Activated CD4-positive, alpha-beta T cell treated with anti-CD3 and anti-CD28 coated beads, Interleukin-2, amount 50 U/mL, for 16 hours (primary cell): ENCODE measurements around the gene DNAH10.

Experiments used
- DNase-seq: peaks from one replicate; pipeline ENCODE4 v3.0.0-alpha.2; 2020

The DNAH10 gene

GRCh38 chr12:123761841-123762714, at the start of gene DNAH10:
DNAH10 (plus strand) TSS chr12:123762301; CDS start chr12:123762337, 36 bp downstream.
- peak; percentile 35 for DNase-seq

DNA sequence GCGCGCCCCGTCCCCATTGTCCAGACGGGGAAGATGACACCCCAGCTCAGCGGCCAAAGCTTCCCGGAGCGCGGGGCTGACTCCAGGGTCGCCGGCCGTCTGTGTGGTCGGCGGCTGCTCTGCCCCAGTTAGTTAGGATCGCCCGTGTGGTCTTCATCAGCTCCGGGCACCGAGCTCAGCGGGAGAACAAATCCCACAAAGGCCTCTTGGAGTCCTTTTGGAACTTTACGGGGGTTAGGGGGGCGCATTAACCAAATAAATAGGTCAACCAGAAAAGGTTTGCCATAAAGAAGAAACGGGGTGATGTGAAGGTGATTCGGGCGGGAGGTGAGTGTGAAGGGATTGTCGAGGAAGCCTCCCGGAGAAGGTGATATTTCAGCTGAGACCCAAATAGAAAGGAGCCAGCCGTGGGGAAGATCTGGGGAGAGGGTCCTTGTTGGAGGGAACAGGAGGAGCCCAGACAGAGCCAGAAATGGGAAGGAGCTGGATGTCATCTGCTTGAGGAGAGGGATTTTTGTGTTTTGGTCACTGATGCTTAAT, 49.3 kb upstream of the DNAH10 start:
- no peak for DNase-seq

DNA sequence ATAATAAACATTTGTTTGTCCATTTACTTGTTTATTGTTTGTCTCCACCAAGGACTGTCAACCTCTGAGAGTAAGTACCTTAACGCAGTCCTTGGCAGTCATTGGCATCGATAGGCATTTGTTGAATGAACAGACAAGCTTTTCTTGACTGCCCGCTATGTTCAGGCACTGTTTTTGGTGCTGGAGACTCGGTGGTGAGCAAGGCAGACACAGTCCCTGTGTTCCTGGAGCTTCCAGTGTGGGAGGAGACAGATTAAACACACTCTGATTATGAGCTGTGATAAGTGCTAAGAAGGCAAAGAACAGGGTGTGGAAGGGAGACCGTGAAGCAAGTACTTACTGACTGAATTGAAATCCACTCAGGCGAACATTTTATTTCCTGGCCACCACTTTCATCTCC, 48.7 kb upstream of the DNAH10 start:
- DNase-seq = no peak

- peak; percentile 56 for DNase-seq
Observed at GRCh38 chr12:123713823-123714585, 48.1 kb upstream of the DNAH10 start.

DNA sequence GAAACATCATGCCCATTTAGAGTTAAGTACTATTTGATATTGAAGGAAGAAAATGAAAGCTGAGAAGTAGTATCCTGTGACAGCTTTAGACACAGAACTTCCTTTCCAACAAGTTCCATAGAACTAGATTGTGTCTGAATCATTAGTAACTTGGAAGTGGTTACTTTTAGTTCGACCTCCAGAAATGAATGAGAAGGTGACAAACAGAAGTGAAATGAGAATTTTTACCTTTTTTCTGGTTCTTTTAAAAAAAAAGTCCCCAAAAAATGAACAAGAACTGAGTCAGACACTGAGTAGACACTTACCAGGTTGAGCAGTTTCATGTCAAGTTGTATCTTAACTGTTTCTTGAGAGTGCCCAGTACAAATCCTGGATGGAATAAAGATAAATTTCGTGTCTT, 46.9 kb upstream of the DNAH10 start:
- peak; percentile 69 for DNase-seq

DNA sequence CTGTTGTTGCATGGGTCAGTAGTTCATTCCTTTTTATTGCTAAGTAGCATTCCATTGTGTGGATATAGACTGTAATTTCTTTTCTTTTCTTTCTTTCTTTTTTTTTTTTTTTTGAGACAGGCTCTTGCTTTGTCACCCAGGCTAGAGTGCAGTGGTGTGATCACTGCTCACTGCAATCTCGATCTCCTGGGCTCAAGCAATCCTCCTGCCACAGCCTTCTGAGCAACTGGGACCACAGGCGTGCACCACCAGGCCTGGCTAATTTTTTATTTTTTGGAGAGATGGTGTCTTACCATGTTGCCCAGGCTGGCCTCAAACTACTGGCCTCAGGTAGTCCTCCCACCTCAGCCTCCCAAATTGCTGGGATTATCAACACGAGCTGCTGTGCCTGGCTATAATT, 44.8 kb upstream of the DNAH10 start:
- no peak for DNase-seq

DNA sequence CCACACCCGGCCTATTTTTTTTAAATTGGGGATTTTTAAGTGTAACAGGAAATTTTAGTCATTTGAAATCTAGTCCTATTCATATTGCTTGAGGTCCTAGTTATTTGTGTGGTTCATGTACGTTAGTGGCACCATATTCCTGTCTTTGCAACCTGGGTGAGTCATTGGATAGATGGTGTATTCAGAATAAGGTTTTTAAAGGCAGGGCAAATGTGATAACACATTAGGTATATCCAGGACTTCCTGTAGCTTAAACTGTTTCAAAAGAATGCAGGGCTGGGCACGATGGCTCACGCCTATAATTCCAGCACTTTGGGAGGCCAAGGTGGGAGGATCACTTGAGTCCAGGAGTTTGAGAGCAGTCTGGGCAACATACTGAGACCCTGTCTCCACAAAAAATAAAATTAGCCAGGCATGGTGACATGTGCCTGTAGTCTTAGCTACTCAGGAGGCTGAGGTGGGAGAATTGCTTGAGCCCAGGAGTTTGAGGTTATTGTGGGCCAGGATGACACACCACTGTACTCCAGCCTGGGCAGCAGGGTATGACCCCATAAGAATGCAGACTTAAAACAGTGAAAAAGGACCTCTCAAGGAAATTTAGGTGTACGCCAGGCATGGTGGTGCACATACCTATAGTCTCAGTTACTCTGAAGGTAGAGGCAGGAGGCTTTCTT, 41.8 kb upstream of the DNAH10 start:
- DNase-seq = no peak

DNA sequence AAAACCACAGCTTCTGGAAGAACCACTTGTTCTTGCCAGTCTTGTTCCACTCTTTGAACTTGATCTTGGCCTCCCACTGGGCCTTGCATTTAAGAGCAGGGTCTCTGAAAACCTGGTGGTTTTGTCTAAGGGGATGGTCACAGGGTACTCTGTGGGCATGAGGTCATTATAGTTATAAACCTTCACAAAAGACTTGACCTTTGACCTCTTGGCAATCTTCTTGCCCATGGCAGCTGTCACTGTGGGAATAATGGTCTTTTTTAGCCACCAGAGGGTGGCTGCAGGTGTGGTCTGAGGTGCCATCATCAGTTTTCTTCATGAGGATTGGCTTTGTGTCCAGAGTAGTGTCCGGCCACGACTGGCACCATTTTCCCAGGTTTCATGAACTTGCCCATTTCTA, 40.9 kb upstream of the DNAH10 start:
- DNase-seq = no peak

GRCh38 chr12:123723011-123723410, 39.1 kb upstream of the DNAH10 start:
- no peak for DNase-seq

DNA sequence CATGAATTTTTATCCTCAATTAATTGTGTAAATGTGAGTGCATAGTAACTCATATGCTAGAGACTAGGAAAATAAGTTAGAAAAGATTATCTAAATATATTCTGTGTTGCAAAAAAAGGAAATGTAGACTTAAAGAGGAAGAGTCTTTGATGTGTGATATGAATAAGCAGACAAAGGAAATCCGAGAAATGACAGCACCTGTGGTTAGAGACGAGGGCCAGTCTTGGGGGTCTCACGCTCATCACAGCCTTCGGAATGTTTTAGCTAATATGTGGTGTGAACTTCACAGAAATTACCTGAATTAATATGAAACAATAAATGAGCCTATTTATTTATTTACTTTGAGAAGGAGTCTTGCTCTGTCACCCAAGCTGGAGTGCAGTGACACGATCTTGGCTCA, 38.3 kb upstream of the DNAH10 start:
- DNase-seq = peak; percentile 69

GRCh38 chr12:123726244-123726643, 35.9 kb upstream of the DNAH10 start:
- DNase-seq = no peak

DNA sequence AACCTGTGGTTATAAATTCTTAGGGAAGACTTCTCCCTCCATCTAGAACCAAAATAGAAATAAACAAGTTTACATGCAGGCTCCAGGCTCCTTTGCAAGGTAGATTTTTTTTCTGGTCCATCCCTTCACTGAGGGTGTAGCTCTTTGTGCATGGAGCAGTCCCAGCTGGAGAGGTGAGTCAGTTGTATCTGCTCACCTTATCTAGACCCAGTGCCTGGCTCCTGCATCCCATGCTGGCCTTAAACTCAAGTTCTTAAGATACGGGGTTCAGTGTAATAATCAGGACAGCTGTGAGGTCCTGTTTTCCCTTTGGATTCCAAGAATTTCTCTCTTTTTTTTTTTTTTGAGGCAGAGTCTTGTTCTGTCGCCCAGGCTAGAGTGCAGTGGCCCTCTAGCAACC, 35.1 kb upstream of the DNAH10 start:
- no peak for DNase-seq

DNA sequence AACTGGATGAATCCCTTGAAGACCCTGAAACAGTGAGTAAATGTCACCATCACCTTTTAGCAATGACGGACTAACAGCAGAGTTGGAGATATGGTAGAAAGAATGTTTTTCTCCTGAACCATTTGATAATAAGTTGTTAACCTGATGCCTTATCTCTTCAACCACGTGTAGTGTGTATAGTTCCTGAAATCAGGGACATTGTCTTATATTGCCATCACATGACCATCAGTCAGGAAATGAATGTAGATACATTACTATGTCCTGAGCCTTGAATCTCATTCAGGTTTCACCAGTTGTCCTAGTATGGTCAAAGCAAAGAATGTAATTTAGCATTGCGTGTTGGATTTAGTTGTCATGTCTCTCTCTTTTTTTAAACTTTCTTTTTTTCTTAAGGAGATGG, 34.2 kb upstream of the DNAH10 start:
- no peak for DNase-seq

- DNase-seq = no peak
Observed at GRCh38 chr12:123731596-123731995, 30.5 kb upstream of the DNAH10 start.

- DNase-seq = no peak
Observed at GRCh38 chr12:123732251-123732650, 29.9 kb upstream of the DNAH10 start.

DNA sequence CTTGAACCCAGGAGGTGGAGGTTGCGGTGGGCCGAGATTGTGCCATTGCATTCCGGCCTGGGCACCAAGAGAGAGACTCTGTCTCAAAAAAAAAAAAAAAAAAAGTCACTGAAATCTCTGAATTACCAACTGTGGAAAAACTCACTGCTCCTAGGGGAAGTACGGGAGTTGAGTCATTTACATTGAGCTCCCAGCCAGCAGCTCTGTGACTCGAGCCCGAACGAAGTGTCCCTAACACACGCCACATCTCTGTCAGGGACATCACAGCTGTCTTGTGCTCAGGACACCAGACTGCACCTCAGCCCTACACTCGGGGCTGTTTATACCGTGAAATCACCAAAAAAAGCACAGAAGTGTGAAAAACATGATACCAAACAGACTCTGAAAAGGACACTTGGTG, 28.9 kb upstream of the DNAH10 start:
- no peak for DNase-seq

DNA sequence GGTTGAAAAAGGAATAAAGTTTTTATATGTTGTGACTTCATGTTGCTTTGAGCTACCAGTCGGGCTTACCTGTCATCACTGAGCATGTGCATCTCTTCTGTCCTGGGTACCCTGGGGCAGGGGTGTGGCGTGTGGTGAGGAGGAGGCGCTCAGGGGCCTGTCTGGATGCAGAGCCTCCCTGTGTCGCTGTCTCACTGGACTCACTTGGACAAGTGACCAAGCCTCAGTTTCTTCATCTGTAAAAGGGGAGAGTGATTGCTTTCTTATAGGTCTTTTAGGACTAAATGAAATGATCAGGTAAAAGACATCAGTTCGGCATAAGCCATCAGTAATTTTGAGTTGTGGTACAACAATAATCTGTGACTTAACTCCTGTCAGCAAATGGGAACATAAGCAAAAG, 27.8 kb upstream of the DNAH10 start:
- DNase-seq = no peak

- no peak for DNase-seq
Observed at GRCh38 chr12:123741937-123742572, 20.0 kb upstream of the DNAH10 start.

- DNase-seq = no peak
Observed at GRCh38 chr12:123743002-123743401, 19.1 kb upstream of the DNAH10 start.

GRCh38 chr12:123744836-123745235, 17.3 kb upstream of the DNAH10 start:
- no peak for DNase-seq

DNA sequence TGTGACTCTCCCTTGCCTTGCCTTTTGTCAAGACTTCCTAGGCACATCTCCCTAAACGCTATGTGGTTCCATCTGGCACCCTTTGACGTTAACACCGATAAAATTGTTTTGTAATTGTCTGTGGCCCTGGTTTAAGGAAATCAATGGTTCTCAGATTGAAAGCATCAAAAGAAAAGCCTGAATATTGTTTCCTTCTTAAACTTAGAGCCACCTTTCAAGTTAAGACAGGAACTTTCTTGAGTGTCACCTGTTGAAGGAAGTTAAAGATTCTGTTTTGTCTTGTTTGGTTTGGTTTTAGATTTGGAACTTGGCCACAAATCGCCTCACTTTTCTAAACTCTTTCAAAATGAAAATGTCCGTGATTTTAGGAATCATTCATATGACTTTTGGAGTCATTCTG, 14.8 kb upstream of the DNAH10 start:
- DNase-seq = no peak

GRCh38 chr12:123748161-123748560, 13.9 kb upstream of the DNAH10 start:
- no peak for DNase-seq

DNA sequence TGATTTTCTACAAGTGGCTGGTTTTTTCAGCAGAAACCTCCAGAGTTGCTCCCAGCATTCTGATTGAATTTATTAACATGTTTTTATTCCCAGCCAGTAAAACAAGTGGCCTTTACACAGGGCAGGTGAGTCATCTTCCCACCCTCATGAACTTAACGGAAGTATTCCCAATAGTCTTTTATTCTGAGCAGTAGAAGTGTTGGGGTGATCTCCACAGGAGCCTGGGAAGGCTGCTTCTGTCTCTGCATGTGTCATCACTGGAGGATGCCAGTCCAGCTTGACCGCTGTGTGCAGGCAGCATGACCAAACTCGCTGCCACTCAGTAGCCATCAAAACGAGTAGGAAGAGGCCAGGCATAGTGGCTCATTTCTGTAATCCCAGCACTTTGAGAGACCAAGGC, 13.4 kb upstream of the DNAH10 start:
- DNase-seq = no peak
